Renal cortex interstitium (tissue), 11 donors: ENCODE measurements around the gene C22orf39. TPM values are rescaled to one million over a fixed set of nuclear protein-coding genes. Genes with fewer than 3 reads are reported as not detected.

Experiments used
- DNase-seq, 11 donors: peaks; one replicate each; pipeline ENCODE4 v3.0.0-alpha.2; 2013; ENCODE audit warnings: low read depth in 9 of 11, low spot score in 4 of 11; ENCODE audit errors: extremely low read depth in 1 of 11
- polyA plus RNA-seq, 3 donors: library from polyadenylated mRNA; unstranded; fragments of 120-200 nt; gene quantifications; one replicate each; pipeline ENCODE4 v1.2.1, GENCODE V29; 2013; ENCODE audit not compliant: insufficient read length in 3 of 3

C22orf39 gene
- polyA plus RNA-seq, 3 donors: 39.8 to 45.9 (median 41.2) TPM

DNA sequence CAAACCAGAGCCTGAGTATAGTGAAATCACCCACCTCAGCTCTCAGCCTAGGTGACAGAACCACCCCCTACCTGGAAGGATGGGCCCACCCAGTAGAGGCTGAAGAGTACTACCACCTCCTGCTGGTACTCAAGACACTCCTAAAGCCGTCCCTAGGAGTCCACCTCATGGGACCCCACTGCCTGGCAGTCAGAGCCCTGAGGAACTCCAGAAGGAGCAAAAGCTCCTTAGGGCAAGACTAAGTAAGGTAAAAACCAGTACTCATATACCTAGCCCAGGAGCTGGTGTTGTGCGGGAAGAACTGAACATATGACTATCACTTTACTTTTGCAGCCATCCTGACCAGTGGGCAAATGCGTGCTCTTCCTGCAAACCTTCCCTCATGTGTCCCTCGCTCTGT is 52.2 kb downstream of the C22orf39 start:
- no peak for DNase-seq

DNA sequence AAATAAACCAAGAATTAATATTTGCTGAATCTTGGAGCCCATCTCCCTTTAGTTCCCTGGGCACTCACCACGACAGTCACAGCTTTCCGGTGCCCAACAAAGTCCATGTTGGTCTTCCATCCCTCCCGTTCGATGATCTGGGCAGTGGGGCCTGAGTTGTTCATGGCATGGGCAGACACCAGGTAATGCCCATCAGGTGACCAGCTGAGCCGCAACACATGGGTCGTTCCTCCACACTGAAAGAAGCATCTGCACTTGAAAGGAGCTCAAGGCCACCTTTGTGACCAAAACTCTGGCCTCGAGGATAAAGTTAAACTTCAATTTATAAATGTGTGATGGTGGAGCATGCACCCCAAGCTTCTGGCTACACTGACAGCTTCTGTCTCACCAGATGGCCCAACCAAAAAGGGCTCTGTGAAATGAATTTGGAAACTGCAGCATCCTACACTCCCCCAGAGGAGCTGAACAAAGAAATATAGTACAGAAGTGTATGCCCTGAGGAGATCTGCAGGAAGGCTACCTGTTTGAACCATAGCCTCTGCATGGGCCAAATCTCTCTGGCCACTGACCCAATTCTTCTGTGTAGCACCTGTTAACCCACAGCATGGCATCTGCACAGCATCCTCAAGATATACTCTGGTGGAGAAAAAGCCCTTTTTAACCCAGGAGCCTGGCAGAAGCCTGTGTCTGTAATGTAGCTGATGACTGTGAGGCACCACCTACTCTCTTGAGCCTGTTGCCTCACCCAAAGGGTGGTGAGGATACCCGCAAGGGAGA is 53.0 kb downstream of the C22orf39 start:
- DNase-seq: no peak

DNA sequence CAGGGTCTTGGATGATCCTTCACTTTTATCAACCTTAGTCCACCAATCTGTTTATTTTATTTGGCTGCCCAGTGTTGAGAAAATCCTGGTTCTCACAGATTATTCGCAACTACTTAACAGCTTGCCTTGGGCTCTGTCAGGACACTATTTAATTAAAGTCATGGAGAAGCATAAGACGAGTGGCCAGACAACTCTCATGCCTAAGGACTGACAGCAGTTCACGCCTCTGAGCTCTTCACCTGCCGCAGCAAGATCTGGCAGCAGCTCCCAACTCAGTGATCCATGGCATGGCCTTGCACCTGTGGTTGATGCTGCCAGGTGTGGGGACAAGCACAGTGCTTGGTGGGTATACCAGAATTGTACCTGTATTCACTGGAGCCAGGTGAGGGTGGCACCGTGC is 53.8 kb downstream of the C22orf39 start:
- DNase-seq: no peak

Other genes starting within 250 kb of the C22orf39 start
- 1 to 10 TPM; 4.9 to 6.1 (median 5.0) TPM for gene CLTCL1, start 156.0 kb downstream of the C22orf39 start, polyA plus RNA-seq
- gene HIRA, start 16.0 kb downstream of the C22orf39 start, polyA plus RNA-seq: 10 to 100 TPM; 29.9 to 37.5 (median 33.3) TPM
- 10 to 100 TPM; 42.8 to 48.0 (median 44.1) TPM for gene MRPL40, start 15.2 kb downstream of the C22orf39 start, polyA plus RNA-seq
- 10 to 100 TPM; 62.1 to 65.5 (median 62.9) TPM for gene UFD1, start 31.5 kb upstream of the C22orf39 start, polyA plus RNA-seq
- gene CDC45, start 32.2 kb upstream of the C22orf39 start, polyA plus RNA-seq: 10 to 100 TPM; 17.9 to 25.3 (median 21.0) TPM
- gene CLDN5, start 76.7 kb upstream of the C22orf39 start, polyA plus RNA-seq: 10 to 100 TPM; 16.3 to 40.9 (median 40.7) TPM